Measurements from ENCODE around the gene OR10AG1.

Gene OR10AG1

GRCh38 chr11:55969845-55970244 is at the start of gene OR10AG1:
Gene OR10AG1 (minus strand): TSS chr11:55969945. CDS start chr11:55969907, 38 bp downstream.
- no peak for DNase-seq

DNA sequence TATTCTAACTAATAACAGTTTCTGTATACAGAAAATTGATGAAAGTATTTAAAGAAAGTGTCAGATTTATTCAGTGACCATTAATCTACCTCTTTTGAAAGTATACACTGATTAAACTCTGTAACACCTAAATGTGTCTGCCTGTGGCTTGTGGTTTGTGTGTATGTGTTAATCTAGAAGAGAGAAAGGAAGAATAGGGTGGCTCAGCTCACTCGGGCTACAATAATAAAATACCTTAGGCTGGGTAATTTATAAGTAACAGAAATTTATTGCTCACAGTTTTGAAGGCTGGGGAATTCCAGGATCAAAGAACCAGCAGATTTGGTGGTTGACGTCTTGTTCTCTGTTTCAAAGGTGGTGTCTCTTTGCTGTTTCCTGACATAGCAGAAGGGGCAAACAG is 44.1 kb upstream of the OR10AG1 start:
- no peak for DNase-seq

DNA sequence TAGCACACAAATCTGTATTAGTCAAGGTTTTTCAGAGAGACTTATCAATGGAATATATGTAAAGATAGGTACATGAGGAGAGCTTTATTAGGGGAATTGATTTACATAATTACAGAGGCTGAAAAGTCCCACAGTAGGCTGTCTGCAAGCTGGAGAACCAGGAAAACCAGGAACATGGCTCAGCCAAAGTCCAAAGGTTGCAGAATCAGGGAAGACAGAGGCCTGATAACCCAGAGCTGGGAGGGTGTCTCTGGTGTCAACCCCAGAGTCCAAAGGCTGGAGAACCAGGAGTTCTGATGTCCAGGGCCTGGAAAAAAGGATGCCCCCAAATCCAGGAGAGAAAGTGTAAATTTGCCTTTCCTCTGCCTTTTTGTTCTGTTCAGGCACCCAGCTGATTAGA is 41.0 kb upstream of the OR10AG1 start:
- DNase-seq: no peak

- no peak for DNase-seq
These were observed 24.8 kb upstream of the OR10AG1 start, which contains the start of gene OR5F1 for GRCh38 chr11:55994525-55994924. Gene OR5F1 (minus strand): TSS chr11:55994625. CDS start chr11:55994625, 0 bp downstream.

GRCh38 chr11:55970935-55971334 is 1.2 kb upstream of the OR10AG1 start:
- DNase-seq: no peak

GRCh38 chr11:55967914-55968313 is 1.8 kb downstream of the OR10AG1 start:
- DNase-seq: no peak

DNA sequence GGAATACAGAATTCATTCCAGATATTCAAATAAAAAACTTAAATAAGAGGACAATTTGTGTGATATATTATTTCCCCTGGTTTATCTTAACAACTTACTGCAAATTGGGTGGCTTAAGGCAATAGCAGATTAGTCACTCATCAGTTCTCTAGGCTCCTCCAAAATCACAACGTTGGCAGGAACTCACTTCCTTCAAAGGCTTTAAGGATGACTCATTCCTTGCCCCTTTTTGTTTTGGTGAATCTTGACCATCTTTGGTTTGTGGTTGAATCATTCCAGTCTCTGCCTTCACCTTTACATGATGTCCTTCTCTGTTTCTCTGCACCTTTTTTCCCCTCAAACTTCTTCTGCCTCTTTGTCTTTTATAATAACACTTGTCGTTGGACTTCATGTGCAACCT is 3.4 kb downstream of the OR10AG1 start:
- no peak for DNase-seq

- DNase-seq: no peak
These were observed 13.2 kb downstream of the OR10AG1 start for GRCh38 chr11:55956521-55956920.

GRCh38 chr11:55949330-55949729 is 20.4 kb downstream of the OR10AG1 start:
- DNase-seq: no peak

DNA sequence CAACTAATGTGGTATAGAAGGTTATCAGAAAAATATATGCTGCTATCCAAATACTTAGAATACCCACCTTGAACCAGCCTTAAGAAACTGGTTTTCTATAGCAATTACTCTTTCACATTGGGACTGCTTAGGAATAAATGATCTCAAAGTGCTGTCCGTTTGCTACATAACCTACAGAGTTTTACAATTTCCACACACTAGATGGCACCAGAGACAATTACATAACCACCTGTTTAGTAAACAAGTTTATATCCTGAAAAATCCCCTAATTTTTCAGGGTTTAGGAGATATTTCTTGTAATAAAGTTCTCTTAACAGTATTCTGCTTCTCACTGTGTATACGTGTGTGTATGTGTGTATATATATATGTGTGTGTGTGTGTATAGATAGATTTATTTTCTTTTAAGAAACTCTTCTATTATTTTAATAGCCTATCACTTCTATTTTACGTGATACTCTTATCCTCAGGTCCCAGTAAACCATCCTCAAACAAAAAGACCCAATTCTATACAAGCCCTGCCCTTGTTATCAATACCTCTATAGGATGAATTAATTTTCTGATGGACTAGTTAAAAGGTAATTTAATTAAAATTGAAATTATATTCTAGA is 26.9 kb downstream of the OR10AG1 start:
- DNase-seq: no peak

- no peak for DNase-seq
These were observed 33.4 kb downstream of the OR10AG1 start, which contains the start of gene OR5I1 for GRCh38 chr11:55936300-55936699. Gene OR5I1 (minus strand): TSS chr11:55936400. CDS start chr11:55936400, 0 bp downstream.

DNA sequence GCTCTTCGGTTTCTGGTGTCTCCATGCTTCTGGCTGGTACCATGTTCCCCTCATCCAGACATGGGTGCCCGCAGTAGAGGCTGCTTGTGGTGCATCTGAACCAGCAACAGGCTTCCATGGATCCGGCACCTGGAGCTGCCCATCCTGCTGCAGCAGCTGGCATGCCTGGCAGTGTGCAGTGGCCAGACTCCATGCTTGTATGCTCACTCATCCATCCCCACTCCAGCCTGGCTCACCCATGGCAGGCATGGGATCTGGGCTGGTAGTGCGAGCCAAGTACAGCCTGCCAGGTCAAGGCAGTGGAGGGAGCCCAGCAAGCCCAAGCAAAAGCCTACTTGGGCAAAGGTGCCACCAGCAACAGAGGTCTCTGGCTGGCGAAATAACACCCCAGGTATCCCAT is 49.2 kb downstream of the OR10AG1 start:
- no peak for DNase-seq

Measured in activated gamma-delta T cell treated with Interleukin-2 at 50 U/mL for 16 hours (primary cell).